Spleen (tissue), 7 donors: ENCODE data around the gene SLC25A48.

Source experiments
- CTCF ChIP-seq, 11 experiments: fragments of 200-600 bp in 7 of 11; fragments of 450-650 bp in 4 of 11; sonication (generic) in 4 of 11; IDR thresholded peaks in 8 of 11; conservative IDR thresholded peaks in 3 of 11; 1 replicate in 7 of 11; 2 replicates in 4 of 11; pipeline versions ENCODE4 v1.4.0 to v1.8.0; 2016 to 2021; ENCODE audit warnings: antibody characterized with exemption in 11 of 11, inconsistent platforms in 4 of 11, mild to moderate bottlenecking in 1 of 11
- POLR2A ChIP-seq, 3 donors: fragments of 450-650 bp; IDR thresholded peaks; one replicate each; pipeline ENCODE4 v1.5.1; 2017; ENCODE audit warnings: antibody characterized with exemption in 3 of 3, mild to moderate bottlenecking in 1 of 3
- donor health status: DM: no; HTN: no; CAD: no; lungs with moderate emphysema.
- donor health status: DM: no; HTN: no; CAD: no.
- donor health status: DM: no; HTN: no; CAD: no.

- no peak for TF ChIP-seq CTCF (IDR thresholded peaks at IDR 0.05 in 8 of 11, conservative IDR thresholded peaks at IDR 0.05 in 3 of 11)
- no peak for TF ChIP-seq POLR2A (IDR thresholded peaks at IDR 0.05)
Measured at GRCh38 chr5:135821802-135822201, 12.7 kb upstream of the SLC25A48 start.
